HG03378 (cell line): ENCODE results near the gene RAVER2.

Experiments used
- ATAC-seq: cut with Tn5 transposase; IDR thresholded peaks from one replicate; pipeline ENCODE4 v1.9.1; 2021; ENCODE audit warnings: mild to moderate bottlenecking, moderate library complexity; ENCODE audit not compliant: unreplicated experiment

The RAVER2 gene

DNA sequence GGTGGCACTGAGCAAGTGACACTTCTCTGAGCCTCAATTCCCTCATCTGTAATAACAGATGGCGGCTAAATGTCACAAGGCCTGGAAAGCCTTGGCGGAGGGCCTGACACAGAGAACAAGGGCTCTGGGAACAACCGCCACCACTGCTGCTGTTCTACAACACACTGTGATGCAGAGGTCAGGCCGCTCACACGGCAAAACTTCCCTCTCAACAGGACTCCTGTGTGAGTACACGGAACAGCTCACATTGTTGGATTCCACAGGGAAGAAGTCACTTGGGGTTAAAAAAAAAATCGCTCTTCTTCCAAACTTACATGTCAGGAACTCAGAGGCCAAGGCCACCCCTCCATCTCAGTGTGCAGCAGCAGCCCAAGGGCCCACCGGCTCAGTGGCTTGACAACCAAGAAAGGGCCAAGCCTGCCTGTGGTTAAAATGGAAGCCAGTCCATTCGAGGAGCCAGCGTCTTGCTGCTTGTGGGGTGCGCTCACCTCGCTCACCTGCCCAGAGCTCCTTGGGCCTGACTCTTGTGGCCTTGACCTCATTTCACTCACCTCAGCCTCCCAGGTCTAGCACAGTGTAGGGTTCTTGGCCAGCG lies 101.1 kb downstream of the RAVER2 start:
- ATAC-seq, result no peak

- ATAC-seq, result no peak
Measured at GRCh38 chr1:64846573-64847430, 101.9 kb downstream of the RAVER2 start.

GRCh38 chr1:64847666-64848065 lies 102.8 kb downstream of the RAVER2 start:
- ATAC-seq, result no peak

- no peak for ATAC-seq
Measured at GRCh38 chr1:64848136-64848535, 103.3 kb downstream of the RAVER2 start.

GRCh38 chr1:64848803-64849202 lies 103.9 kb downstream of the RAVER2 start:
- ATAC-seq, result no peak

- no peak for ATAC-seq
Measured at GRCh38 chr1:64849942-64850341, 105.1 kb downstream of the RAVER2 start.

DNA sequence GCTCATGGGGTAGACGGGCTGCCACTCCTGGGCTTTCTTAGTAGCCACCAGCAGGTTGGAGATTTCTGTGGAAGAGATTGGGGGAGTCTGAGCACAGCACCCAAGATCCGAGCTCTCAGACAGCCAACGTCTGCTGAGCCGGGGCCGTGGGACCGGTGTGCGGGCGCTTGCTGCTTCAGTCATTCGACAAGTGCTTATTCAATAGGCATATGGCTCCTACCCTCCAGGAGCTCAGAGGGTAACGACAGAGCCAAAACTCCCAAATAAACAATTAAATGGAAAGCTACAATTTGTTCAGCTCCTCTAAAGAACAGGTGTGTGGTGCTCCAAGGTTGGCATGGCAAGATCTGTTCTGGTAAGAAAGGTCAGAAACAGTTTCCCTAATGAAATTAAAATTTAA lies 106.0 kb downstream of the RAVER2 start:
- no peak for ATAC-seq

- ATAC-seq, result no peak
Measured at GRCh38 chr1:64851664-64852063, 106.8 kb downstream of the RAVER2 start.

DNA sequence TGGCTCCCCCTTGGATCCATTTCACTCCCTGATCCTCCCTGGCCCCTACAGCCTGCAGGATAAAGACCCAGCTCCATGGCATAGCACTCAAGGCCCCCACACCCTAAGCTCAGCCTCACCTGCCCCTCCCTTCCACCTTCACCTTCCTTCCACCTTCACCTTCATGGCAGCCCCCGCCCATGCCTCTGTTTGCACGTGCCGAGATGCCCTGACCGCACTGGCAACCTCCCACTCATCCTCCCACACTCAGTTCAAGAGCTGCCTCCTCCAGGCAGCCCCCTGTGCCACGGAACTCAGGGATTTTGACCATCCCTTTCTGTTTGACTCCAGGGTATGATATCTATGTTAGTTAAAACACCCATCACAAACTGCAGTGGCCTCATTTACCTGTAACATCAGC lies 109.8 kb downstream of the RAVER2 start:
- ATAC-seq, result no peak

DNA sequence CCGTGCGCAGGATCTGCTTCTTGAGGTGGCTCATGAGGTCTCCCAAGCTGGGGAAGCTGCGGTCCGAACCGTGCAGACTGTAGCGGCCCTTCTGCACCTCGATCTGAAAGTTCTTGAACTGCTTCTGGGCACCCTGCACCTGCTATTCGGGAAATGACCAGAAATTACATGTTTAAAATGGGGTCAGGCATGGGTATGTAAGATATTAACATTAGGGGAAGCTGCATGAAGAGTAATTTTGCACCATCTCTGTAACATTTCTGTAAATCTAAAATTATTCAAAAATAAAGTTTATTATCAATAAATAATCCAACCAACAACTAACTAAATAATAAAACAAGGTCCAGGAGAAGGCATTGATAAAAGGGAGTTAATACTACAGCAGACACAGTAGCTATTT lies 110.7 kb downstream of the RAVER2 start:
- ATAC-seq, result no peak

DNA sequence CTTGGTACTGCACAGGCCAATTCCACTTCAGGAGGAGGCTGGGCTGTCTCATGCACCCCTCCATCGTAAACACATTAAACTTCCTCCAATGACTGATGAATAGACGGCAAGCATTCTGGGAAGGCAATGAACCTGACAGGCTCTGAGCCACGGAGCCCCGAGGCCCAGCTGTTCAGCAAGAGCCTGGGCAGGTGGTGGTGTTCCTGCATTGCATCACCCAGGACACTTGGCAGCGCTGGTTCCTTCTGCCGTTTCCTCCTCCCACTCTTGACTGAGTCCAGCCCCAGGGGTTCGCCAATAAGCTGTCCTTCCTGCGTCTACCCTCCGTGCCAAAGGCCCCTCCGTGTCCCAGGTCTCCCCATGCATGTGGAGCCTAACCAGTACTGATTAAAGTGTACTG lies 111.7 kb downstream of the RAVER2 start:
- ATAC-seq, result no peak

GRCh38 chr1:64857347-64857746 lies 112.5 kb downstream of the RAVER2 start:
- no peak for ATAC-seq

- ATAC-seq, result no peak
Measured at GRCh38 chr1:64861611-64862010, 116.7 kb downstream of the RAVER2 start.

DNA sequence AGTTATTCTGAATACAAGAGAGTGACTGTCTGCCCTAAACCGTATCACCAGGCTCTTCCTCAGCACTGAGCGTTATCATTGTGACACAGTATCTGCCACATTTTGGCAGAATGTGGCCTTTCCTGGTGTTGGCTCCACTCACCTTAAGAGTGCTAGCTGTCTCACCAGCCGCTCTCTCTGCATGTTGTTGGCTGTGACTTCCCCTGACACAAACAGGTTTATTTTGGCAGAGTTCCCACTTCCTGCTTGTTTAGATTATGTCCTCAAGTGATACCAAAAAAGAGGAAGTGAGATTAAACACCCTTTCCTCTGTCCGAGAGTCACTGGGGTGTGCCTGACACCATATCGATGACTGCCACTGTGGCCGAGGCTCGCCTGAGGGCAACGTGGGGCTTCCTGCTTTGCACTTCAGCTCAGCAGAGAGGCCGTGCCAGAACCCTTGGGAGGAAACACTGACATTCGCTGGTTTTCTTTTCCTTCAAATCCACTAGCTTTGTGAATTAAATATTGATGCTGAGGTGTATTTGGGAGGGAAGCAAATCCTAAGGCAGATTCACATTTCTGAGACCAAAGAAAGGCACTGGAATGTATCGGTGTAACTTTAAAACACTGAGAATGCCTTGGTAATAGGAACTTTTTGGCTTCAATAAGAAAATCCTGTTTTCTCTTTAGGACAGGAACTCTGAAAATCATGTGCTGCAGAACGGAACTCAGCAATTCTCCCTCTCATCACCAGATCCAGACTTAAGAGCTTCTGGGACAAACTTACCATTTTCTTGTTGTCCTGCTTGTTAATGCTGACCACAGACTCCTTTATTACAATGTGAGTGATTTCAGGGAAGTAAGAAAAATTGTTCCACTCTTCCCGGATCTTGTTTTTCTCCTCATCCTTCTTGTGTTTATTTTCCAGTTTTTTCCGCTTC lies 119.4 kb downstream of the RAVER2 start:
- ATAC-seq, result peak; percentile 100

- ATAC-seq, result no peak
Measured at GRCh38 chr1:64865105-64865757, 120.4 kb downstream of the RAVER2 start.

- ATAC-seq, result no peak
Measured at GRCh38 chr1:64866689-64867088, 121.8 kb downstream of the RAVER2 start.

- no peak for ATAC-seq
Measured at GRCh38 chr1:64867266-64867665, 122.4 kb downstream of the RAVER2 start.

- ATAC-seq, result no peak
Measured at GRCh38 chr1:64871256-64871655, 126.4 kb downstream of the RAVER2 start.

DNA sequence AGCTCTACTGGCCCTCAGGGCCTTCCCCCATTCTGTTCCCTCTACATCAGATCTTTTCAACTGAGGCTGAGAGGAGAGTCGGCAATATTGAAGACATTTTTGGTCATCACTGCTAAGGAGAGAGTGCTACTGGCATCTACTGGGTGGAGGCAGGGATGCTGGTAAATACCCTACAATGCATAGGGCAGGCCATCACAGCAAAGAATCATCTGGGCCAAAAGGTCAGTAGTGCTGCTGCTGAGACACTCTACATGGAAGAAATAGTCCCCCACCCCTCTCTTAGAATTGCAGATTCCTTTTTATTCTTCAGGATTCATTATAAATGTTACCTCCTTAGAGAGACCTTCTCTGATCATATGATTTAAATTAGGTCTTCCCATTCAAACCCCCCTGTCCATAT lies 127.2 kb downstream of the RAVER2 start:
- ATAC-seq, result no peak

- no peak for ATAC-seq
Measured at GRCh38 chr1:64873576-64873975, 128.7 kb downstream of the RAVER2 start.

DNA sequence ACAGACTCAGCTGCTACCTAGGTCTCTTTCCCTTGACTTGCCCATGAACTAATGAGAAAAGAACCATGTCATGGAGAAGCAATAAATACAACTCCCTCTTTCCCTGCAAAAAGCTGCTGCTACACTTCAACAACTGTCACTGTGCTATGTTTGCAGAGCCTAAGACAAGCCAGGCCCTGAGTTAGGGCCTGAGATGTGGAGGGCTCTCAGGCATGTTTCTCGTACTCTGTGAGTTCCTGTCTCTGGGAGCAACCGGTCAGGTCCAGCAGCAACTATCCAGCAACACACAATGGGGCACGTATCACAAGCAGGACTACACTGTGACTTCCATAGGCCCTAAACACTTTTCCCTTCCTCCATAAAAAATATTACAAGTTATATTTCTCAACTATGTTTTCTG lies 129.8 kb downstream of the RAVER2 start:
- no peak for ATAC-seq
